Ovary (tissue), 3 donors: ENCODE results near the gene CSTF3.

Source experiments
- EP300 ChIP-seq: sonication (generic); formaldehyde crosslinking; IDR thresholded peaks from one replicate; pipeline ENCODE4 v1.6.1; 2017; ENCODE audit warnings: antibody characterized with exemption
- POLR2A ChIP-seq: fragments of 450-650 bp; IDR thresholded peaks from one replicate; pipeline ENCODE4 v1.6.1; 2017; ENCODE audit warnings: antibody characterized with exemption, mild to moderate bottlenecking, moderate library complexity
- TF ChIP-seq, protein P1 (sequence below), 3 donors: fragments of 450-650 bp in 2 of 3; fragments of 200-600 bp in 1 of 3; IDR thresholded peaks; one replicate each; pipeline versions ENCODE4 v1.5.1 to v1.8.0; 2016 to 2022; ENCODE audit warnings: antibody characterized with exemption in 3 of 3, mild to moderate bottlenecking in 1 of 3
- donor health status: DM: no; HTN: no; CAD: no.

DNA sequence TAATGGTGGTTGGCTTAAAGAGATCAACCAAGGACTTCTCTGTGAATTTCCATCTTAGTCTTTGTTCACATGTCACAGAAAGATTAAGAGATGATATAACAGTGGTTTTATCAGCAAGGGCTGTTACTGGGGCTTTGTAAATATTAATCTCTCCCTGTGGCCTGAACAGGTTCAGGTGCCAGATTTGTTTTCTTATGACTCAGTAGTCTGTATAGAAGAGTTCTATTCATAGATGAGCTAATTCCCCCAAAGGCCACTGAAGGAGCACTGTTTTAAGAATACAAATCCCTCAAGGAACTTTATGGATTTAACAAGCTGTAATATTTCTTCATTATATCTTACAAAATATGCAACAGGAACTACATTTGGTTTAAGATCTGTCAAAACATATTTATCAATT lies 71.5 kb downstream of the CSTF3 start:
- TF ChIP-seq EP300 (no peak), POLR2A (no peak)
- TF ChIP-seq, protein P1, sequence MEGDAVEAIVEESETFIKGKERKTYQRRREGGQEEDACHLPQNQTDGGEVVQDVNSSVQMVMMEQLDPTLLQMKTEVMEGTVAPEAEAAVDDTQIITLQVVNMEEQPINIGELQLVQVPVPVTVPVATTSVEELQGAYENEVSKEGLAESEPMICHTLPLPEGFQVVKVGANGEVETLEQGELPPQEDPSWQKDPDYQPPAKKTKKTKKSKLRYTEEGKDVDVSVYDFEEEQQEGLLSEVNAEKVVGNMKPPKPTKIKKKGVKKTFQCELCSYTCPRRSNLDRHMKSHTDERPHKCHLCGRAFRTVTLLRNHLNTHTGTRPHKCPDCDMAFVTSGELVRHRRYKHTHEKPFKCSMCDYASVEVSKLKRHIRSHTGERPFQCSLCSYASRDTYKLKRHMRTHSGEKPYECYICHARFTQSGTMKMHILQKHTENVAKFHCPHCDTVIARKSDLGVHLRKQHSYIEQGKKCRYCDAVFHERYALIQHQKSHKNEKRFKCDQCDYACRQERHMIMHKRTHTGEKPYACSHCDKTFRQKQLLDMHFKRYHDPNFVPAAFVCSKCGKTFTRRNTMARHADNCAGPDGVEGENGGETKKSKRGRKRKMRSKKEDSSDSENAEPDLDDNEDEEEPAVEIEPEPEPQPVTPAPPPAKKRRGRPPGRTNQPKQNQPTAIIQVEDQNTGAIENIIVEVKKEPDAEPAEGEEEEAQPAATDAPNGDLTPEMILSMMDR (IDR thresholded peaks at IDR 0.05) = no peak
